GM18502 (cell line): ENCODE data around the gene MAGEA6.
"Not testable (repeated sequence)": the region's sequence is repeated elsewhere in the genome, so short reads cannot be mapped to it uniquely, and the experiment has no call there.

Experiments used
- ATAC-seq: cut with Tn5 transposase; IDR thresholded peaks from one replicate; pipeline ENCODE4 v1.9.1; 2021; ENCODE audit warnings: mild to moderate bottlenecking; ENCODE audit not compliant: unreplicated experiment, poor library complexity

Gene MAGEA6

GRCh38 chrX:152769549-152770289 is at the start of gene MAGEA6:
Gene MAGEA6, minus strand, starts transcription at chrX:152769689. Its CDS starts 2,039 bp downstream, at chrX:152767650.
- ATAC-seq = not testable (repeated sequence)

GRCh38 chrX:152819266-152819665 is 49.8 kb upstream of the MAGEA6 start:
- ATAC-seq = no peak

GRCh38 chrX:152818356-152818755 is 48.9 kb upstream of the MAGEA6 start:
- no peak for ATAC-seq

GRCh38 chrX:152817078-152817764 is 47.7 kb upstream of the MAGEA6 start:
- ATAC-seq = no peak

GRCh38 chrX:152814048-152814447 is 44.6 kb upstream of the MAGEA6 start:
- no peak for ATAC-seq

- ATAC-seq = no peak
These were observed 43.7 kb upstream of the MAGEA6 start for GRCh38 chrX:152813206-152813605.

GRCh38 chrX:152810403-152810802 is 40.9 kb upstream of the MAGEA6 start:
- no peak for ATAC-seq

GRCh38 chrX:152806035-152806434 is 36.5 kb upstream of the MAGEA6 start:
- ATAC-seq = no peak

GRCh38 chrX:152798945-152799344 is 29.5 kb upstream of the MAGEA6 start:
- ATAC-seq = no peak

- ATAC-seq = peak; percentile 86
These were observed 17.6 kb upstream of the MAGEA6 start for GRCh38 chrX:152787062-152787461.

GRCh38 chrX:152766562-152766961 is 2.9 kb downstream of the MAGEA6 start:
- ATAC-seq = not testable (repeated sequence)

GRCh38 chrX:152761582-152761981 is 7.9 kb downstream of the MAGEA6 start:
- not testable (repeated sequence) for ATAC-seq

- ATAC-seq = not testable (repeated sequence)
These were observed 9.9 kb downstream of the MAGEA6 start for GRCh38 chrX:152759544-152759943.

- not testable (repeated sequence) for ATAC-seq
These were observed 10.6 kb downstream of the MAGEA6 start, which contains the start of gene CSAG3 for GRCh38 chrX:152758918-152759317. Gene CSAG3, plus strand, starts transcription at chrX:152759218.

- not testable (repeated sequence) for ATAC-seq
These were observed 14.6 kb downstream of the MAGEA6 start for GRCh38 chrX:152754871-152755270.

- not testable (repeated sequence) for ATAC-seq
These were observed 15.5 kb downstream of the MAGEA6 start, which contains the start of gene MAGEA2 for GRCh38 chrX:152753686-152754650. Gene MAGEA2, minus strand, starts transcription at chrX:152753842. Its CDS starts 2,479 bp downstream, at chrX:152751363.

GRCh38 chrX:152738560-152738959 is 30.9 kb downstream of the MAGEA6 start:
- no peak for ATAC-seq

GRCh38 chrX:152736528-152736927 is 33.0 kb downstream of the MAGEA6 start:
- not testable (repeated sequence) for ATAC-seq

GRCh38 chrX:152735860-152736511 is 33.5 kb downstream of the MAGEA6 start:
- no peak for ATAC-seq

GRCh38 chrX:152735101-152735500 is 34.4 kb downstream of the MAGEA6 start:
- ATAC-seq = no peak
